GM18526 (cell line): ENCODE results near the gene MYO15B.

Experiments
- POLR2A ChIP-seq: IDR thresholded peaks from 3 replicates; pipeline ENCODE4 v1.6.1; 2011; ENCODE audit not compliant: insufficient read length; ENCODE audit errors: extremely low read depth

MYO15B gene

DNA sequence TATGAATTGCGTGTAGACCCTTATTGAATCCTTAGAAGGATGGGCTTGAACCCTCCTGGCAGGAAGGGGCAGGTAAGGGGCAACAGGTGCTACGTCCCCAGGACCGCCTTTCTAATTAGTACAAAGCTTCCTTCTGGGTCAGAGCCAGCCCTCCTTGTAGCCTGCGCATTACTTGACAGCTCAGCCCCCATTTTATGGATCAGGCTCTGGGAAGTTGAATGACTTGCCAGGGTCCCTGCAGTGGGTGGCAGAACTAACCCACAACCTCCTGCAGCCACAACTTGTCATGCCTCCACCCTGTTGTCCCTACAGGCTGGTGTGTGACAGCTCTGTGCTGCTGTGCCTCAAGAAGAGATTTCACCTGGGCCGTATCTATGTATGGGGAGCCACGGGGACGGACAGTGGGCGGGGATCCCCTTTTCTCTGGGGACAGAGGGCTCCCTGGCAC, 2.7 kb downstream of the MYO15B start:
- no peak for TF ChIP-seq POLR2A

DNA sequence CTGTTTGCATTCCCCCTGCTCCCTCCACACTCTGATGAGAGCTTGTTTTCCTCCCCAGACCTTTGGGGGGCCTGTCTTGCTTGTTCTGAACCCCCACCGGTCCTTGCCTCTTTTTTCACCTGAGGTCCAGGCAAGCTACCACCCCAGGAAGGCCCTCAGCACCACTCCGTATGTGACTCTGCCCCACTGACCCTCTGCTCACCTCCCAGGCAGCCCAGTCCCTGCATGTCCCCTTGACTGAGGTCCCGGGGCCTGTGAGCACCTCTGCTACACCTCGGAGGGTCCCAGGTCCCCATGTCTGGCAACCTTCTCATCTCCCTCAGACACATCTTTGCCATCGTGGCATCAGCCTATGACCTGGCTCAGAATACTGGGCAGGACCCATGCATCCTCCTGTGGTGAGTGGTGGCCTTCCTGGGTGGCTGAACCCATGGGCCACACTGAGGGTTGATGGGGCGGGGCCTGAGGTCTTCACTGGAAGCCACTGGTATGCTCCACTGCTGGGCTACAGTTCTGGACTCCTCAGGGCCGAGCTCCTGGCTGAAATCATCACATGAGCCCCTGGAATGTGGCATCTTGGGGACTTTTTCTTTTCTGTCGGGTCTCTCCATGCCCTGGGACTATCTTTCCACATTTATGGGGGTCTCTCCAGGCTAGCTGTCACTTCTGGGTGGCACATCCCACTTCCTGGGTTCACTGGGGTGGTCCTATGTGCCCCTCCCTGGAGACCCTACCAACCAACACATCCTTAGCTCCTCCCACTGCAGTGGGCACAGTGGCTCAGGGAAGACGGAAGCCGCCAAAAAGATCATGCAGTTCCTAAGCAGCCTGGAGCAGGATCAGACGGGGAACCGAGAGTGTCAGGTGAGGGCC, 3.5 kb downstream of the MYO15B start:
- TF ChIP-seq POLR2A: no peak

DNA sequence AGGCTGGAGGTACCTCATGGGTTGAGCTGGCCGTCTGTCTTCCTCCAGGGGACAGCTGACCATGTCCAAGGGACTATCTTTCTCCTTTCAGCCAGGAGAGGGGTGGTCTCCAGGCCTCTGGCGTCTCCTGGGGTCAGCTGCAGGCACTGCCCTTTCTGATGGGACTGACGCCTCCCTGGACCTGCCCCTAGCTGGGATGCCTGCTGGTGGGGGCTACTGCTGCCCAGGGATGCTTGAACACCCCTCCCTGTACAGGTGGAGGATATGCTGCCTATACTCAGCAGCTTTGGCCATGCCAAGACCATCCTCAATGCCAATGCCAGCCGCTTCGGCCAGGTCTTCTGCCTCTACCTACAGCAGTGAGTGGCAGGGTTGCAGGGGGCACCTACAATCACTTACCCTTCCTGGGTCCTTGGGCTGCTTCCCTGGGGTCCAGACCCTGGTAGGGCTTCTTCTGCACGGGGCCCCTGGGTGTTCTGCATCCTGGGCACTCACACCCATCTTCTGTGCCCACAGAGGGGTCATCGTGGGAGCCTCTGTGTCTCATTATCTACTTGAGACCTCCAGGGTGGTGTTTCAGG, 4.2 kb downstream of the MYO15B start:
- TF ChIP-seq POLR2A: no peak

DNA sequence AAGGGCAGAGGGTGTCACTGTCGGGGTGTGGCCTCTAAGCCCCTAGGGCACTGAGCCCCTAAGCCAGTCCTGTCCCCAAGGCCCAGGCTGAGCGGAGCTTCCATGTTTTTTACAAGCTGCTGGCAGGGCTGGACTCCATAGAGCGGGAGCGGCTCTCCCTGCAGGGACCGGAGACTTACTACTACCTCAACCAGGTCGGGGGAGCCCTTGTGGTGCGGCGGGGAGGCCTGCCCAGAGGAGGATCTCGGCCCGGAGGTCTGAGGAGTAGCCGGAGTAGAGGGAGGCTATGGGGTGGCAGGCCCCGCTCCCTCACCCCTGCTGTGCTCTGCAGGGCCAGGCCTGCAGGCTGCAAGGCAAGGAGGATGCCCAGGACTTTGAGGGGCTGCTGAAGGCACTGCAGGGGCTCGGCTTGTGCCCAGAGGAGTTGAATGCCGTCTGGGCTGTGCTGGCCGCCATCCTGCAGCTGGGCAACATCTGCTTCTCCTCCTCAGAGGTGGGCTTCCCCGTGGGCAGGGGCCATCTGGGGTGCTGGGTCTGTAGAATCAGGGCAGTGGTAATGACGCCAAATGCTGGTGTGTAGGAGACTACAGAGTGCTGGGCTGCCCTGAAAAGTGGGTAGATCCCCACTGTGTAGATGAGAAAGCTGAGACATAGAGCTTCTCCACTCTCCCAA, 4.9 kb downstream of the MYO15B start:
- no peak for TF ChIP-seq POLR2A

DNA sequence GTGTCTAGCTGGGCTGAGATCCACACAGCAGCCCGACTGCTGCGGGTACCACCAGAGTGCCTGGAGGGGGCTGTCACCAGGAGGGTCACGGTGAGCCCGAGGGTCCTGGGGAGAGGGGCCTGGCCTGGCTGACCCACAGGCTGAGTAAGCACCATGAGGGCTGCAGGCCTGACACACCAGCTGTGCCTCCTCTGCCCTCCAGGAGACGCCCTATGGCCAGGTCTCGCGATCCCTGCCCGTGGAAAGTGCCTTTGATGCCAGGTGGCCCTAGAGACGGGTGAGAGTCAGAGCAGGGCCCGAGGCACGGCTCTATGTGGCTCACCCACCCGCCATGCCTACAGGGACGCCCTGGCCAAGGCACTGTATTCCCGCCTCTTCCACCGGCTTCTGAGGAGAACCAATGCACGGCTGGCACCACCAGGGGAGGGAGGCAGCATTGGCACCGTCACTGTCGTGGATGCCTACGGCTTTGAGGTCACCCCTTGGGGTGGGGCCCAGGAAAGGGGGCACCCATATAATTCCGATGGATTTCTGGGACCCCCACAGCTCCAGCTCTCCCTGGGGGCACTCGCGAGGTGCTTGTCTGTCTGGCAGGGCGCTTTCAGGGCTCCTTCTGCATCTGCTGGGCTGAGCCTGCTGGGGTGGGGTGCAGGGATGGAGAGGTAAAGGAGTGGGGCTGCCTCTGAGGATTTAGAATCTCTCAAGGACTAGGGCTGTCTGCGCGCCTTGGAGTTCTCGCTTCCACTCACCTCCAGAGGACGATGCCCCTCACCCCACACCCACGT, 7.1 kb downstream of the MYO15B start:
- TF ChIP-seq POLR2A: no peak

DNA sequence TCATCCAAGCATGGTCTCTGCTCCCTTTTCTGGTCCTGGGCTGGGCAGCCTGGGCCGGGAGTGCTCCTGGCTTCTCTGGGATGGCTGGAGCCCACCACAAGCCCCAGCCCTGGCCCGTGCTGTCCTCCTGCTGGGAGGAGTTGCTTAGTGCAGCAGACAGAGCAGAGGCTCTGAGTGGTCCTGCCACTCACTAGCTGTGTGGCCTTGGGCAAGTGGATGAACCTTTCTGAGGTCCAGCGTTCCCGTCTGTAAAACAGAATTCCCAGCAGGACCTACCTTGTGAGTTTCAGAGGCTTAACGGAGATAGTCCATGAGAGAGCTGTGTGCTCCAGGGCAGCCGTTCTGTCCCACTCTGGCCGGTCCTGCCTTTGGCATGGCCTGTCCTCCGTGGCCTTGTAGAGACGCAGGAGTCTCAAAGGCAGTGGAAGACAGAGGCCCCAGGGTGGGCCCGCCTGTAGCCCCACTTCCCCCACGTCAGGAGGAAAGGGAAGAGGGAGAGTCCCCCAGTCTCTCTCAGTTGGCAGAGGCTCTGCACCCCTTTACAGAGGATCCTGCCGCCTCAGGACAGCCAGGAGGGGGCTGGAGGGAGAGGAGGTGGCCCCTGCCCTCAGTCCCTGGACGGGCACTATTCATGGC, 7.8 kb downstream of the MYO15B start:
- no peak for TF ChIP-seq POLR2A

DNA sequence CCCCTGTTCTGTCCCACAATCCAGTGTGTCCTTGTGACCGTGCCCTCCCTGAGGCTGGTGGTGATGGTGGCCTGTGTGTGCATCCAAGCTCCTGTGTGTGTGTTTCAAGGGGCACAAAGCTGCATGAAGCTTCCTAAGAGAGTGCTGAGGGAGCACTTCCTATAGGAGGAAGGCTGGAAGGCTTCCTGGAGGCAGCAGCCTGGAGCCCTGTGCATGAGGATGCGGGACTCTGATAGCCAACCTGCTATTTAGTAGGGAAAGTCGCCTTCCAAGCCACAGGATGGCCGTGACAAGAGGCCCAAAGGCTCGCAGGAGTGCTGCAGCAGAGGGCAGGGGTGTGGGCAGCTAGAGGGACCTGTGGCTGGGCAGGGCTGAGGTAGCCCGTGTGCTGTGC, 8.3 kb downstream of the MYO15B start:
- no peak for TF ChIP-seq POLR2A

DNA sequence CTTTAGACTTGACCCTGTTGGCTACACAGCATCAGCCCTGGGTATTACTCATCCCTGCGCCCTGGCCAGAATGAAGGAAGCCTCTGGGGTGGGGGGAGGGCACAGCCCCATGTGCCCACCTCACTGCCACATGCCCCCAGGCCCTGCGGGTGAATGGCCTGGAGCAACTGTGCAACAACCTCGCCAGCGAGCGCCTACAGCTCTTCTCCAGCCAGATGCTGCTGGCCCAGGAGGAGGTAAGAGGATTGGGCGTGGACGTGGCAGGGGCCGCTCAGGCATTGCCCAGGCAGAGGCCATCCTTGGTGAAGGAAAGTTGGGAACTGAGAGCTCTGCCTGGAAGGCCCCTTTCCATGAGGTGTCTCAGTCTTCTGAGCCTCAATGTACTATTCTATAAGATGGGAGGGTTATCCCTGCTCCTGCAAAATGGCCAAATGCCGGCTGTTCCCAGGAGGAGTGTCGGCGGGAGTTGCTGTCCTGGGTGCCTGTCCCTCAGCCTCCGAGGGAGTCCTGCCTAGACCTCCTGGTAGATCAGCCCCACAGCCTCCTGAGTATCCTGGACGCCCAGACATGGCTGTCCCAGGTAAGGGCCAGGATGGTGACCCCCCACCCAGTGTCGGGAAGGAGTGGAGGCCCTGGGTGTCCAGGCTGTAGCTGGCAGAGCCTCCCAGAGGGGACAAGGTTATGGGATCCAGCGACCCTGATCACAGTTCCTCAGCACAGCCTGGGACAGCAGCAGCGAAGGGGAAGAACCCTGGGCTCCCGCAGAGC, 8.9 kb downstream of the MYO15B start:
- TF ChIP-seq POLR2A: no peak

DNA sequence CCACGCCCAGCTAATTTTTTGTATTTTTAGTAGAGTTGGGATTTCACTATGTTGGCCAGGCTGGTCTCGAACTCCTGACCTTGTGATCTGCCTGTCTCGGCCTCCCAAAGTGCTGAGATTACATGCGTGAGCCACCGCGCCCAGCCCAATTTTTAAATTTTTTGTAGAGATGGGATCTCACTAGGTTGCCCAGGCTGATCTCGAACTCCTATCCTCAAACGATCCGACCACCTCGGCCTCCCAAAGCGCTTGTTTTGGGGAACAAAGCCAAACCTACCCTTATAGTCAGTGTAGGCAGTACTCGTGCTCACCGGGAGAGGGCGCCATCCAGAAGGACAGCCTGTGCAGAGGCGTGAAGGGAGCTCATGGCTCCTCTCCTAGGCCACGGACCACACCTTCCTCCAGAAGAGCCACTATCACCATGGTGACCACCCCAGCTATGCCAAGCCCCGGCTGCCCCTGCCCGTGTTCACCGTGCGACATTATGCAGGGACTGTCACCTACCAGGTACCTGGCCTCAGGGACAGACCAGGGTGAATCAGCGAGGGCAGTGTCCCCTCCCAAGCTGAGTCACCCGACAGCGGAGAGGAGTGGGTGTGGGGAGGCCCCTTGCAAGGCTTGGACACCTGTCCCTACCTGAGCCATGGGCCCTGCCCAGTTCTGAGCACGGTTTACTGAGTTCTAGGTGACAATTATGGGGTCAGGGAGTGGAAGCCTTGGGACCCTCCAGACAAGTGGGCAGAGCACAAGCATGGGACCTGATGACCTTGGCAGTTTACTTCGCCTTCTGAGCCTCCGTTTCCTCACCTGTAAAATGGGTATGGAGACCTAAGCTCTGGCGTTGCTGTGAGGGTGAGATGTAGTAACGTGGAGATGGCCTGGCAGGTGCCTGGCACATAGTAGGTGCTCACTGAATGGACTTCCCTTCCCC, 13.7 kb downstream of the MYO15B start:
- no peak for TF ChIP-seq POLR2A

DNA sequence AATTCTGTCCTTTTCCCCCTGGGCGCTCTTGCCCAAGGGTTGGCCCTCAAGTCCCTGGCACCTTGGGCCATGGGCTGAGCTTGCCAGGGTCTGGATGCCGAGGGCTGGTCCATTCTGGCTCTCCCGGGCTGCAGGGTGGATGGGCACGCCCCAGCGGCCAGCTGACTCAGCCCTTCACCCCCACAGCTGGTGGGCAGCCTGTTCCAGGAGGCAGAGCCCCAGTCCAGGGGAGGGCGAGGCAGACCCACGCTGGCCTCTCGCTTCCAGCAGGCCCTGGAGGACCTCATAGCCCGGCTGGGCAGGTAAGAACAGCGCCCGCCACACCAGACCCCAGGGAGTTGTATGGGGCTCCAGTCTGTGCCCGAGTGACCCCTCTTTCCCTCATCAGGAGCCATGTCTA, 15.0 kb downstream of the MYO15B start:
- TF ChIP-seq POLR2A: no peak

DNA sequence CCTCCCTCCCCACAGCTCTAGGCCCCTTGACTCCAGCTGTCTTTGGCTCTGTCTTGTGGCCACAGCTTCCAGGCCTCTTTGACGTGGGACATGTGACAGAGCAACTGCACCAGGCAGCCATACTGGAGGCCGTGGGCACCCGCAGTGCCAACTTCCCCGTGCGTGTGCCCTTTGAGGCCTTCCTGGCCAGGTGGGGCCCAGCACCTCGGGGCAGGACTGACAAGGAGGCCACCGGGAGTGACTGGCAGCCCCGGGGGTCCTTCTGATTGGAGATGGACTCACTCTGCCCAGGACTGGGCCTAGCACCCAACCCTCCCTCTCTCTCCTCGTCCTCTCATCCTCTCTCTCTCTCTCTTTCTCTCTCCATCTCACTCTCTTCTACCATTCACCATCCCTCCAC, 15.5 kb downstream of the MYO15B start:
- no peak for TF ChIP-seq POLR2A

DNA sequence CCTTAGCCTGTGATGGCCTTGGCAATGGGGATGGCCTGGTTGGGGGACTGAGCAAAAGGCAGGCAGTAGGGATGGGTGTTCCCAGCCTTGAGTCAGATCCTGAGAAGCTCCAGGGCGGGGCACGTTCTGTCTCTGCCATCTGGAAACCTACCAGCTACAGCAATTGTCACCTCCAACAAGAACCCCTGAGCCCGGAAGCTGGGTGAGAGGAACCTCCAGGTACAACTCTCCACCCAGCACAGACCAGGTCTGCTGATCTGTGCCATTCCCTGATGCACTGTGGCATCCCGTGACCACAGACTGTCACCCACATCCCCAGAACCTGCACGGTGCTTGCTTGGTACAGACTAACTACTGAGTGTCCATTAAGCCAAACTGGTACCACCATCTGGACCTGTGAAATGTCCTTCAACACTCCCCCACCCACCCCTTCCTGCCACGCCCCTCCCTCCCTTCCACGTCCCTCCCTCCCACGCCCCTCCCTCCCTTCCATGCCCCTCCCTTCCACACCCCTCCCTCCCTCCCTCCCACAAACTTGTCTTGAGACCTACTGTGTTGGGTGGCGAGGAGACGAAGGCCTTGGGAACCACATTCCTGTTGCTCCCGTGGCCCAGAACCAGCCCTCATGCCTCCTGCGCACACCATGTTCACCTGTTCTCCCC, 16.6 kb downstream of the MYO15B start:
- TF ChIP-seq POLR2A: no peak

DNA sequence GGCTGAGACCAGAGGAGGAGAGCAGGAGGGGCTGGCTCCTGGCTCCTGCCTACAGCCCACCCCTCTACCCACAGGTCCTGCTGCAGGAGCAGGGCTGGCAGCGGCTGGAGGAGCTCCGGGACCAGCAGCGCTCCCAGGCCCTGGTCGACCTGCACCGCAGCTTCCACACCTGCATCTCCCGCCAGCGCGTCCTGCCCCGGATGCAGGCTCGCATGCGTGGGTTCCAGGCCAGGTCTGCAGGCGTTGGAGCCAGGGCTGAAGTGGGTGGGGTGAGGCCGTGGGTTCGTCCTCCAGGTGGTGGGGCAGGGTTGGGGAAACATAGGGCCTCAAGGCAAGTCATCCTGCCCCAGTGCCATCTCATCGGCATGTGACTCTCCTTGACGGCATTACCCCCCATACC, 18.2 kb downstream of the MYO15B start:
- no peak for TF ChIP-seq POLR2A

DNA sequence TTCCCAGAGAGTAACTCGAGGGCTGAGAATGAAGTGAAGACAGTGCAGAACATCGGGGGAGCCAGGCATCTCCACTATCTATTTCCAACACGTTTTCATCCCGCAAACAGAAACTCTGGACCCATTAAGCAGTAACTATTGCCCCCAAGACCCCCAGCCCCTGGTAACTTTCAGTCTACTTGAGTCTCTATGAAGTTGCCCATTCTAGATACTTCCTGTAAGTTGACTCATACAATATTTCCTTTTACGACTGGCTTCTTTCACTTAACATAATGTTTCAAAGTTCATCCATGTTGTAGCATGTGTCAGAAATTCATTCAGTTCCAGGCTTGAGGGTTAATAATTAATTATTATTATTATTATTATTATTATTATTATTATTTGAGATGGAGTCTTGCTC, 19.5 kb downstream of the MYO15B start:
- TF ChIP-seq POLR2A: no peak
